HepG2 (cell line): ENCODE data around the gene RICTOR. TPM values are rescaled to one million over a fixed set of nuclear protein-coding genes. Genes with fewer than 3 reads are reported as not detected.

ENCODE experiments used
- KDM5A ChIP-seq: fragments of 200-600 bp; sonication (generic); IDR thresholded peaks from 2 replicates; pipeline ENCODE4 v1.7.0; 2018; ENCODE audit warnings: antibody characterized with exemption, mild to moderate bottlenecking, low read length, borderline replicate concordance
- MXI1 ChIP-seq: IDR thresholded peaks from 3 replicates; pipeline ENCODE4 v1.6.1; 2012; ENCODE audit warnings: low read depth, low read length, inconsistent platforms, borderline replicate concordance
- NFIB ChIP-seq: sonication (generic); formaldehyde crosslinking; IDR thresholded peaks from 2 replicates; pipeline ENCODE4 v1.9.0; 2021; ENCODE audit warnings: missing genetic modification reagents, mild to moderate bottlenecking, borderline replicate concordance
- SNAI1 ChIP-seq: sonication (generic); formaldehyde crosslinking; IDR thresholded peaks from 2 replicates; pipeline ENCODE4 v1.5.0; 2020; ENCODE audit warnings: mild to moderate bottlenecking, missing genetic modification reagents, borderline replicate concordance
- TGIF2 ChIP-seq: IDR thresholded peaks from 2 replicates; pipeline ENCODE4 v1.6.1; 2016; ENCODE audit warnings: control low read depth, missing compliant biosample characterization
- ZBTB7A ChIP-seq: sonication (generic); formaldehyde crosslinking; IDR thresholded peaks from 2 replicates; pipeline ENCODE4 v1.8.0; 2022; ENCODE audit warnings: mild to moderate bottlenecking, missing genetic modification reagents
- ZFP36L2 ChIP-seq: sonication (generic); formaldehyde crosslinking; IDR thresholded peaks from 2 replicates; pipeline ENCODE4 v1.4.0; 2020; ENCODE audit warnings: missing genetic modification reagents
- ZFY ChIP-seq: sonication (generic); formaldehyde crosslinking; IDR thresholded peaks from 2 replicates; pipeline ENCODE4 v1.4.0; 2020; ENCODE audit warnings: missing genetic modification reagents
- ZNF20 ChIP-seq: sonication (generic); formaldehyde crosslinking; IDR thresholded peaks from 2 replicates; pipeline ENCODE4 v1.4.0; 2020; ENCODE audit warnings: mild to moderate bottlenecking, moderate library complexity, missing genetic modification reagents
- ZNF335 ChIP-seq: sonication (generic); formaldehyde crosslinking; IDR thresholded peaks from 2 replicates; pipeline ENCODE4 v1.4.0; 2020; ENCODE audit warnings: missing genetic modification reagents
- ZNF367 ChIP-seq: sonication (generic); formaldehyde crosslinking; IDR thresholded peaks from 2 replicates; pipeline ENCODE4 v1.4.0; 2020; ENCODE audit warnings: missing genetic modification reagents, borderline replicate concordance
- ZNF547 ChIP-seq: sonication (generic); formaldehyde crosslinking; IDR thresholded peaks from 2 replicates; pipeline ENCODE4 v1.5.1; 2020; ENCODE audit warnings: mild to moderate bottlenecking, missing genetic modification reagents
- ZNF703 ChIP-seq: sonication (generic); formaldehyde crosslinking; IDR thresholded peaks from 2 replicates; pipeline ENCODE4 v1.5.1; 2020; ENCODE audit warnings: missing genetic modification reagents, mild to moderate bottlenecking, moderate library complexity, borderline replicate concordance
- ZNF776 ChIP-seq: sonication (generic); formaldehyde crosslinking; IDR thresholded peaks from 2 replicates; pipeline ENCODE4 v1.4.0; 2020; ENCODE audit warnings: mild to moderate bottlenecking, missing genetic modification reagents
- polyA plus RNA-seq, 8 experiments: library from polyadenylated mRNA; depleted of rRNA in 3 of 8; stranded (reverse) in 7 of 8; unstranded in 1 of 8; fragments of >200 nt; fragmentation: Illumina TruSeq in 4 of 8; extraction: Trizol in 4 of 8; gene quantifications; 2 replicates each; pipeline versions ENCODE4 v1.2.1 to v1.2.3, GENCODE V29; 2011 to 2016; ENCODE audit warnings: low read depth in 4 of 8, missing spikeins in 1 of 8, mixed read lengths in 1 of 8; ENCODE audit not compliant: insufficient read depth in 1 of 8
- total RNA-seq, 5 experiments: library from RNA; depleted of rRNA; stranded (reverse); fragments of >200 nt; fragmentation: Illumina TruSeq; extraction: Trizol; gene quantifications; 2 replicates each; pipeline ENCODE4 v1.2.3, GENCODE V29; 2016; ENCODE audit warnings: low read depth in 1 of 5
- TF ChIP-seq, protein P1 (sequence below): sonication (generic); formaldehyde crosslinking; IDR thresholded peaks from 2 replicates; pipeline ENCODE4 v1.8.1; 2023; ENCODE audit warnings: mild to moderate bottlenecking, missing genetic modification reagents
- TF ChIP-seq, protein P2 (sequence below): sonication (generic); formaldehyde crosslinking; IDR thresholded peaks from 2 replicates; pipeline ENCODE4 v1.5.0; 2020; ENCODE audit warnings: missing genetic modification reagents
- TF ChIP-seq, protein P3 (sequence below): sonication (generic); formaldehyde crosslinking; IDR thresholded peaks from 2 replicates; pipeline ENCODE4 v1.8.0; 2022; ENCODE audit warnings: missing genetic modification reagents, mild to moderate bottlenecking, moderate library complexity, borderline replicate concordance
- TF ChIP-seq, protein P4 (sequence below): sonication (generic); formaldehyde crosslinking; IDR thresholded peaks from 2 replicates; pipeline ENCODE4 v1.4.0; 2020; ENCODE audit warnings: missing genetic modification reagents
- TF ChIP-seq, protein P5 (sequence below): sonication (generic); formaldehyde crosslinking; IDR thresholded peaks from 2 replicates; pipeline ENCODE4 v1.4.0; 2020; ENCODE audit warnings: missing genetic modification reagents, borderline replicate concordance
- TF ChIP-seq, protein P6 (sequence below): sonication (generic); formaldehyde crosslinking; IDR thresholded peaks from 2 replicates; pipeline ENCODE4 v1.8.0; 2022; ENCODE audit warnings: low read depth, missing genetic modification reagents

Gene RICTOR
- total and polyA plus RNA-seq, 2 of the 13 experiments (the other 11 are each of a cell fraction or from before 2014, with no cell fraction given) = 10.7 to 15.4 TPM

DNA sequence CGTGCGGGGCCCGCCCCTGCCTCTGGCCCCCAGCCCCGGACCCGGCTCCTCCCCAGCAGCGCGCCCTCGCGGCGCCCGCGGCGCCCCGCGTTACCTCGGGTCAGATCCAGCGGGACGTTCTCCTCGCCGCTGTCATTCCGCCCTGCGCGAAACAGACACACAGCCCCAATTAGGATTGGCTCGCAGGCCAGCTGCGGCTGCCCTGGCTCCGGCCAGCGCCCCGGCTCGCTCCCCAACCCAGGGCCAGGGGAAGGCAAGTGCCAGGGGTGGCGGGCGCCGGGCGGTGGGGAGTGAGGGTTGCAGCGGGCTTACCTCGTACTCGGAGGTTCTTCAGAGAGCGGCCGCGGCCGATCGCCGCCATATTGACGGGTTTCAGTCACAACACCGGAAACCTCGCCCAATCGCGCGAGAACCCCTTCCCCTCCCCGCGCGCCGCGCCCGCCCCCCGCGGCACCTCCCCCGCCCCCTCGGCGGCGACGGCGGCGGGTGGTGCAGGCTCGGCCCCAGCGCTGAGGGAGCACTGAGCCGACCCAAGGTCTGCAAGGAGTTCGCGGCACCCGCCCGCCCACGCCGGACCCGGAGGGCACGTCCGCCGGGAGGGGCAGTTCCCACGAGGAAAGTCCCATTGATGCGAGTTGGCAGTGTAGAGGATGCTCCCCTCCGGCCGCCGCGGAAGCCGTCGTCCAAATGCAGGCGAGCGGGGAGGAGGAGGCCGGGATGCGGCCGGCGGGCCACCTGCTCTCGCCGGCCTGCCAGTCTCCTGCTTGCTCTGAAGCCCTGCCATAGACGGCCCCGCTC lies at the start of gene RICTOR (continued):
- TF ChIP-seq, protein P1, sequence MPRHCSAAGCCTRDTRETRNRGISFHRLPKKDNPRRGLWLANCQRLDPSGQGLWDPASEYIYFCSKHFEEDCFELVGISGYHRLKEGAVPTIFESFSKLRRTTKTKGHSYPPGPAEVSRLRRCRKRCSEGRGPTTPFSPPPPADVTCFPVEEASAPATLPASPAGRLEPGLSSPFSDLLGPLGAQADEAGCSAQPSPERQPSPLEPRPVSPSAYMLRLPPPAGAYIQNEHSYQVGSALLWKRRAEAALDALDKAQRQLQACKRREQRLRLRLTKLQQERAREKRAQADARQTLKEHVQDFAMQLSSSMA (CRISPR knock-in tag) = no peak
- TF ChIP-seq, protein P2, sequence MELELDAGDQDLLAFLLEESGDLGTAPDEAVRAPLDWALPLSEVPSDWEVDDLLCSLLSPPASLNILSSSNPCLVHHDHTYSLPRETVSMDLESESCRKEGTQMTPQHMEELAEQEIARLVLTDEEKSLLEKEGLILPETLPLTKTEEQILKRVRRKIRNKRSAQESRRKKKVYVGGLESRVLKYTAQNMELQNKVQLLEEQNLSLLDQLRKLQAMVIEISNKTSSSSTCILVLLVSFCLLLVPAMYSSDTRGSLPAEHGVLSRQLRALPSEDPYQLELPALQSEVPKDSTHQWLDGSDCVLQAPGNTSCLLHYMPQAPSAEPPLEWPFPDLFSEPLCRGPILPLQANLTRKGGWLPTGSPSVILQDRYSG (CRISPR knock-in tag) = 0 out of 2 replicates have a peak, but pooled peaks have one; percentile 42
- TF ChIP-seq, protein P3, sequence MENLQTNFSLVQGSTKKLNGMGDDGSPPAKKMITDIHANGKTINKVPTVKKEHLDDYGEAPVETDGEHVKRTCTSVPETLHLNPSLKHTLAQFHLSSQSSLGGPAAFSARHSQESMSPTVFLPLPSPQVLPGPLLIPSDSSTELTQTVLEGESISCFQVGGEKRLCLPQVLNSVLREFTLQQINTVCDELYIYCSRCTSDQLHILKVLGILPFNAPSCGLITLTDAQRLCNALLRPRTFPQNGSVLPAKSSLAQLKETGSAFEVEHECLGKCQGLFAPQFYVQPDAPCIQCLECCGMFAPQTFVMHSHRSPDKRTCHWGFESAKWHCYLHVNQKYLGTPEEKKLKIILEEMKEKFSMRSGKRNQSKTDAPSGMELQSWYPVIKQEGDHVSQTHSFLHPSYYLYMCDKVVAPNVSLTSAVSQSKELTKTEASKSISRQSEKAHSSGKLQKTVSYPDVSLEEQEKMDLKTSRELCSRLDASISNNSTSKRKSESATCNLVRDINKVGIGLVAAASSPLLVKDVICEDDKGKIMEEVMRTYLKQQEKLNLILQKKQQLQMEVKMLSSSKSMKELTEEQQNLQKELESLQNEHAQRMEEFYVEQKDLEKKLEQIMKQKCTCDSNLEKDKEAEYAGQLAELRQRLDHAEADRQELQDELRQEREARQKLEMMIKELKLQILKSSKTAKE (CRISPR knock-in tag) = 0 out of 2 replicates have a peak, but pooled peaks have one; percentile 14
- TF ChIP-seq ZNF703 (no peak), KDM5A (peak; percentile 82), MXI1 (no peak), ZNF367 (CRISPR knock-in tag) (no peak; the same call in 1 of the 2 replicates), SNAI1 (CRISPR knock-in tag) (peak; percentile 46; the same call in 1 of the 2 replicates), ZBTB7A (CRISPR knock-in tag) (no peak), TGIF2 (no peak), ZNF335 (CRISPR knock-in tag) (peak; percentile 53; the same call in 1 of the 2 replicates), ZNF20 (CRISPR knock-in tag) (no peak), NFIB (no peak), ZNF776 (CRISPR knock-in tag) (peak; percentile 80), ZFY (CRISPR knock-in tag) (peak; percentile 92), ZFP36L2 (CRISPR knock-in tag) (no peak), ZNF547 (no peak; the same call in 1 of the 2 replicates)
- TF ChIP-seq, protein P4, sequence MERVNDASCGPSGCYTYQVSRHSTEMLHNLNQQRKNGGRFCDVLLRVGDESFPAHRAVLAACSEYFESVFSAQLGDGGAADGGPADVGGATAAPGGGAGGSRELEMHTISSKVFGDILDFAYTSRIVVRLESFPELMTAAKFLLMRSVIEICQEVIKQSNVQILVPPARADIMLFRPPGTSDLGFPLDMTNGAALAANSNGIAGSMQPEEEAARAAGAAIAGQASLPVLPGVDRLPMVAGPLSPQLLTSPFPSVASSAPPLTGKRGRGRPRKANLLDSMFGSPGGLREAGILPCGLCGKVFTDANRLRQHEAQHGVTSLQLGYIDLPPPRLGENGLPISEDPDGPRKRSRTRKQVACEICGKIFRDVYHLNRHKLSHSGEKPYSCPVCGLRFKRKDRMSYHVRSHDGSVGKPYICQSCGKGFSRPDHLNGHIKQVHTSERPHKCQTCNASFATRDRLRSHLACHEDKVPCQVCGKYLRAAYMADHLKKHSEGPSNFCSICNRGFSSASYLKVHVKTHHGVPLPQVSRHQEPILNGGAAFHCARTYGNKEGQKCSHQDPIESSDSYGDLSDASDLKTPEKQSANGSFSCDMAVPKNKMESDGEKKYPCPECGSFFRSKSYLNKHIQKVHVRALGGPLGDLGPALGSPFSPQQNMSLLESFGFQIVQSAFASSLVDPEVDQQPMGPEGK (CRISPR knock-in tag) = peak; percentile 71
- TF ChIP-seq, protein P5, sequence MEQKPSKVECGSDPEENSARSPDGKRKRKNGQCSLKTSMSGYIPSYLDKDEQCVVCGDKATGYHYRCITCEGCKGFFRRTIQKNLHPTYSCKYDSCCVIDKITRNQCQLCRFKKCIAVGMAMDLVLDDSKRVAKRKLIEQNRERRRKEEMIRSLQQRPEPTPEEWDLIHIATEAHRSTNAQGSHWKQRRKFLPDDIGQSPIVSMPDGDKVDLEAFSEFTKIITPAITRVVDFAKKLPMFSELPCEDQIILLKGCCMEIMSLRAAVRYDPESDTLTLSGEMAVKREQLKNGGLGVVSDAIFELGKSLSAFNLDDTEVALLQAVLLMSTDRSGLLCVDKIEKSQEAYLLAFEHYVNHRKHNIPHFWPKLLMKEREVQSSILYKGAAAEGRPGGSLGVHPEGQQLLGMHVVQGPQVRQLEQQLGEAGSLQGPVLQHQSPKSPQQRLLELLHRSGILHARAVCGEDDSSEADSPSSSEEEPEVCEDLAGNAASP (CRISPR knock-in tag) = no peak
- TF ChIP-seq, protein P6, sequence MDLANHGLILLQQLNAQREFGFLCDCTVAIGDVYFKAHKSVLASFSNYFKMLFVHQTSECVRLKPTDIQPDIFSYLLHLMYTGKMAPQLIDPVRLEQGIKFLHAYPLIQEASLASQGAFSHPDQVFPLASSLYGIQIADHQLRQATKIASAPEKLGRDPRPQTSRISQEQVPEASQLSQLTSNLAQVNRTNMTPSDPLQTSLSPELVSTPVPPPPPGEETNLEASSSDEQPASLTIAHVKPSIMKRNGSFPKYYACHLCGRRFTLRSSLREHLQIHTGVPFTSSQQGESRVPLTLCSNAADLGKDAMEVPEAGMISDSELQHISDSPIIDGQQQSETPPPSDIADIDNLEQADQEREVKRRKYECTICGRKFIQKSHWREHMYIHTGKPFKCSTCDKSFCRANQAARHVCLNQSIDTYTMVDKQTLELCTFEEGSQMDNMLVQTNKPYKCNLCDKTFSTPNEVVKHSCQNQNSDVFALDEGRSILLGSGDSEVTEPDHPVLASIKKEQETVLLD = peak; percentile 38; the same call in 1 of the 2 replicates
